Lung (tissue), 12 donors: ENCODE data around the gene PLCB2. TPM values are rescaled to one million over a fixed set of nuclear protein-coding genes. Genes with fewer than 3 reads are reported as not detected.

ENCODE experiments used
- ATAC-seq: fragments of 200-7000 bp; cut with Tn5 transposase; one replicate; pipeline ENCODE4 v1.9.1; 2020; ENCODE audit warnings: moderate number of reproducible peaks; ENCODE audit not compliant: insufficient read depth, low FRiP score
- DNase-seq, 3 donors: peaks; one replicate each; pipeline ENCODE4 v3.0.0-alpha.2; 2013 to 2017
- H3K27ac ChIP-seq, 2 donors: one replicate each; pipeline ENCODE4 v1.5.1; 2013; ENCODE audit warnings: mild to moderate bottlenecking in 2 of 2, moderate library complexity in 2 of 2, control low read depth in 1 of 2, inconsistent platforms in 1 of 2, low read depth in 1 of 2, low read length in 1 of 2
- H3K27me3 ChIP-seq, 3 donors: one replicate each; pipeline ENCODE4 v1.5.1; 2013; ENCODE audit warnings: low read length in 2 of 3; ENCODE audit not compliant: control insufficient read depth in 3 of 3, insufficient read depth in 3 of 3
- H3K36me3 ChIP-seq, 4 donors: one replicate each; pipeline ENCODE4 v1.5.1; 2013; ENCODE audit warnings: low read length in 4 of 4, mild to moderate bottlenecking in 1 of 4, moderate library complexity in 1 of 4; ENCODE audit not compliant: control insufficient read depth in 4 of 4, insufficient read depth in 4 of 4
- H3K4me1 ChIP-seq, 5 donors: one replicate each; pipeline ENCODE4 v1.5.1; 2013; ENCODE audit warnings: low read length in 5 of 5, mild to moderate bottlenecking in 2 of 5, moderate library complexity in 1 of 5; ENCODE audit not compliant: control insufficient read depth in 5 of 5, insufficient read depth in 5 of 5
- H3K4me3 ChIP-seq: one replicate; pipeline ENCODE4 v1.5.1; 2013; ENCODE audit warnings: mild to moderate bottlenecking, control low read depth, moderate library complexity
- H3K9ac ChIP-seq, 2 donors: one replicate each; pipeline ENCODE4 v1.5.1; 2013; ENCODE audit warnings: low read length in 2 of 2, control low read depth in 1 of 2; ENCODE audit not compliant: insufficient read depth in 1 of 2
- H3K9me3 ChIP-seq, 4 donors: one replicate each; pipeline ENCODE4 v1.5.1; 2013; ENCODE audit warnings: low read length in 3 of 4, mild to moderate bottlenecking in 1 of 4, moderate library complexity in 1 of 4; ENCODE audit not compliant: control insufficient read depth in 4 of 4, insufficient read depth in 3 of 4
- WGBS, 2 donors: extraction: QIAGEN DNeasy Blood & Tissue Kit; methylation state at CpG; one replicate each; pipeline ENCODE4 v1.1.7; 2013; 5-methylcytosine and 5-hydroxymethylcytosine counted together
- polyA plus RNA-seq, 2 donors: library from polyadenylated mRNA; stranded (reverse); fragments of 200-250 nt; gene quantifications; one replicate each; pipeline ENCODE4 v1.2.1, GENCODE V29; 2013
- total RNA-seq, 2 donors: library from RNA; depleted of rRNA in 1 of 2; stranded (reverse); fragments of >200 nt in 1 of 2; gene quantifications; one replicate each; pipeline ENCODE4 v1.2.1, GENCODE V29; 2014 to 2021
- TF ChIP-seq, protein P1 (sequence below): IDR thresholded peaks from 2 replicates; pipeline ENCODE4 v1.5.1; 2012; ENCODE audit warnings: mild to moderate bottlenecking; ENCODE audit errors: control extremely low read depth, extremely low read depth
- donor health status: control.
- donor health status: control.
- donor health status: Bipolar disorder and iron deficiency.
- donor health status: healthy.
- donor health status: DM: yes; HTN: yes; CAD: no.

Gene PLCB2
- total and polyA plus RNA-seq, 4 donors: 17.9 to 76.7 (median 51.2) TPM

- Histone ChIP-seq H3K27me3 (no peaks in the 10 kb centered on the region), H3K9ac (no peak overlapping the region), H3K27ac (peak overlapping the region in 1 of 2 donors; percentile 37), H3K36me3 (peaks cover 0 to 18% (median 0%) of the 10 kb centered on the region in 4 donors), H3K9me3 (no peaks in the 10 kb centered on the region), H3K4me1 (peaks cover 5 to 69% (median 49%) of the 10 kb centered on the region in 5 donors), H3K4me3 (no peak overlapping the region)
- ATAC-seq (no peak), DNase-seq (no peak)
- WGBS, 2 donors: 64 to 73% methylated on average over 19 of the region's 19 CpGs
- TF ChIP-seq, protein P1, sequence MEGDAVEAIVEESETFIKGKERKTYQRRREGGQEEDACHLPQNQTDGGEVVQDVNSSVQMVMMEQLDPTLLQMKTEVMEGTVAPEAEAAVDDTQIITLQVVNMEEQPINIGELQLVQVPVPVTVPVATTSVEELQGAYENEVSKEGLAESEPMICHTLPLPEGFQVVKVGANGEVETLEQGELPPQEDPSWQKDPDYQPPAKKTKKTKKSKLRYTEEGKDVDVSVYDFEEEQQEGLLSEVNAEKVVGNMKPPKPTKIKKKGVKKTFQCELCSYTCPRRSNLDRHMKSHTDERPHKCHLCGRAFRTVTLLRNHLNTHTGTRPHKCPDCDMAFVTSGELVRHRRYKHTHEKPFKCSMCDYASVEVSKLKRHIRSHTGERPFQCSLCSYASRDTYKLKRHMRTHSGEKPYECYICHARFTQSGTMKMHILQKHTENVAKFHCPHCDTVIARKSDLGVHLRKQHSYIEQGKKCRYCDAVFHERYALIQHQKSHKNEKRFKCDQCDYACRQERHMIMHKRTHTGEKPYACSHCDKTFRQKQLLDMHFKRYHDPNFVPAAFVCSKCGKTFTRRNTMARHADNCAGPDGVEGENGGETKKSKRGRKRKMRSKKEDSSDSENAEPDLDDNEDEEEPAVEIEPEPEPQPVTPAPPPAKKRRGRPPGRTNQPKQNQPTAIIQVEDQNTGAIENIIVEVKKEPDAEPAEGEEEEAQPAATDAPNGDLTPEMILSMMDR: no peak
Measured at GRCh38 chr15:40337597-40337996, 29.9 kb upstream of the PLCB2 start.

DNA sequence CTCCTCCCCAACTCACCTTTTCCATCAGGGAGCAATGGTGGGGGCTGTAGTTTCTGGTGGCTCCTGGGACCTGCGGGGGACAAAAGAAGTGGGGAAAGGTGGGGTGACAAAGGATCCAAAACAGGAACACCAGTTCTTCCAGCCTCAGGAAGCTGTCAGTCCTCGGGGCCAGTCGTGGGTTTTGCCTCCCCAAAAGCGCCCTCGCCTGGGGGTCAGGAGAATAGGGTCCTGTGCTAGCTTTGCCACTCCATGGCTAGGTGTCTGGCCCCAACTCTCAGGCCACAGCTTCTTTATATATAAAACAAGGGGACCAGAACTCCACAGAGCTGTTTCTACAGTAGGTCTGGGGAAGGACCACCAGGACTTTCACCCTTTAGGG is 29.0 kb upstream of the PLCB2 start:
- peaks cover 5 to 69% (median 49%) of the 10 kb centered on the region in 5 donors for H3K4me1 ChIP-seq
- no peak for DNase-seq
- H3K36me3 ChIP-seq: peaks cover 0 to 18% (median 0%) of the 10 kb centered on the region in 4 donors
- no peak overlapping the region for H3K9ac ChIP-seq
- H3K4me3 ChIP-seq: no peak overlapping the region
- no peaks in the 10 kb centered on the region for H3K27me3 ChIP-seq
- 46 to 54% methylated on average over 5 of the region's 5 CpGs for WGBS, 2 donors
- TF ChIP-seq, protein P1: no peak
- peak overlapping the region in 1 of 2 donors; percentile 11 for H3K27ac ChIP-seq
- no peak for ATAC-seq
- H3K9me3 ChIP-seq: no peaks in the 10 kb centered on the region

DNA sequence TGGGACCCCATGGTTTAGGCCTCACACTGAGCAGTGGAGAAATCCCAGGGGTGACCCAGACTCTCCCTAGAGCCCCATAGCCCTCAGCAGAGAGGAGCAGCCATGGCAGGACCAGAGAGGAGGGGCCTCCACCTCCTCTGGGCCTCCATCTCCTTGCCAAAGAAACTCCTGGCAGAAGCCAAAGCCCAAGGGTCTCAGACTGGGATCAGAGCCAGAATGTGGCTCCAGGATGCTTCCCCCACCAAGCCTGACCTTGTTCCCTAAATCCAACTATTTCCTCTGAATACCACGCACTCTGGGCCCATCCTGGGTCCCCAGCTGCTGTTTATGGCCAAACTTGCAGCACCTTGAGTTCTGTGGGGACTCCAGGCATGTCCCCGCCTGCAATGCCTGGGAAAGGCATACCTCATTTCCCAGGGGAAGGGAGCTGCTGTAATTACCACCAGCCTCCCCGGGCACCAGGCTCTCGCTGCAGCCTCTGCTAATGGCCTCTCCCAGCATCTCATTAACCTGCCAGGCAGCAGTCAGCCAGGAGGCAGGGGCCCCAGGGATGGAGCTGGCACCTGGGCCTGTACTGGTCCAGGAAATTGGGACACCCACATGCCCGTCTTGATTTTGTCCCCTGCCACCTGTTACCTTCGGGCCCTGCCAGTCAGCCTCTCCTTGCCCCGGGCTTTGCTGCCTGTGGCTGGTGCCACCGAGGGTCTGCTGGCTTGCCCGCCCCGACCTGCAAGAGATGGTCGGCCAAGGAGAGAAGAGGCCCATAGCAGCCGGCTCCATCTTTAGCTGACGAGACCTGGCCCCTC is 28.4 kb upstream of the PLCB2 start:
- Histone ChIP-seq H3K9me3 (no peaks in the 10 kb centered on the region), H3K4me3 (no peak overlapping the region), H3K4me1 (peaks cover 8 to 65% (median 43%) of the 10 kb centered on the region in 5 donors), H3K9ac (no peak overlapping the region), H3K27ac (peak overlapping the region in 1 of 2 donors; percentile 95), H3K36me3 (peaks cover 0 to 18% (median 0%) of the 10 kb centered on the region in 4 donors), H3K27me3 (no peaks in the 10 kb centered on the region)
- ATAC-seq: no peak
- WGBS, 2 donors: 71 to 82% methylated on average over 12 to 13 of the region's 13 CpGs
- TF ChIP-seq, protein P1: no peak
- no peak for DNase-seq
